Suprapubic skin (tissue), 4 donors: ENCODE data around the gene MED12L.

Experiments
- CTCF ChIP-seq, 2 donors: fragments of 200-600 bp in 1 of 2; fragments of 450-650 bp in 1 of 2; sonication (generic) in 1 of 2; IDR thresholded peaks; one replicate each; pipeline ENCODE4 v1.5.1; 2016 to 2019; ENCODE audit warnings: antibody characterized with exemption in 2 of 2, mild to moderate bottlenecking in 1 of 2, moderate library complexity in 1 of 2
- EP300 ChIP-seq: sonication (generic); formaldehyde crosslinking; IDR thresholded peaks from one replicate; pipeline ENCODE4 v1.6.1; 2017; ENCODE audit warnings: antibody characterized with exemption
- POLR2A ChIP-seq, 2 donors: fragments of 450-650 bp; IDR thresholded peaks; one replicate each; pipeline ENCODE4 v1.6.1; 2017; ENCODE audit warnings: antibody characterized with exemption in 2 of 2, mild to moderate bottlenecking in 2 of 2, moderate library complexity in 2 of 2
- POLR2AphosphoS5 ChIP-seq, 3 donors: sonication (generic); formaldehyde crosslinking; IDR thresholded peaks; one replicate each; pipeline ENCODE4 v1.6.1; 2017; ENCODE audit warnings: antibody characterized with exemption in 3 of 3

GRCh38 chr3:151120409-151120808 lies 34.9 kb downstream of the MED12L start:
- TF ChIP-seq CTCF (IDR thresholded peaks at IDR 0.05) (no peak), POLR2A (IDR thresholded peaks at IDR 0.05) (no peak), POLR2AphosphoS5 (IDR thresholded peaks at IDR 0.05) (no peak), EP300 (no peak)
